DMS 273 treated with DMSO at 0.1 percent for 48 hours (cell line): Measurements from ENCODE around the gene WDFY2.

Experiments used
- DNase-seq: peaks from one replicate; lab custom pipeline; 2025; lab: John Stamatoyannopoulos, UW

The WDFY2 gene

GRCh38 chr13:51800486-51800885 is 216.2 kb downstream of the WDFY2 start:
- DNase-seq = no peak

DNA sequence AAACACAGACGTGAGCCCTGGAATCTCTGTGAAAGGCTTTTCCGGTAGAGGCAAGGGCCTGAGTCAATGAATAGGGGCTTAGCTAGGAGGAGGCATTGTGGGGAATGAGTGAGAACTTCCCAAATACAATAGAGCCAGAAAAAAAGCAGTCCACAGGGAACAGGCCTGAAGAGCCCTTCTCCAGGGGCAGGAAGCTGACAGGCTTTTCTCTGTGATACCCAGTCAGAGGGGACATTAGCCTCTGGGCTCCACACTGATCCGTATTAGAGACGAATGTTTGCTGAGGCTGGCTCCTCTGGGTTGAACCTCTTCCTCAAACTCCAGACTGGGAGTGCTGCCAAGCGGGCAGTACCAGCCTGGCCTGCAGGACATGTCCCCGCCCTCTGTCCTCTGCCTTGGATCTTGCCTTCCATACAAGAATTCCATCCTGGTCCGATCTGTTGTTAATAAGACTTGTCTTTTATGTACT is 217.4 kb downstream of the WDFY2 start:
- no peak for DNase-seq

DNA sequence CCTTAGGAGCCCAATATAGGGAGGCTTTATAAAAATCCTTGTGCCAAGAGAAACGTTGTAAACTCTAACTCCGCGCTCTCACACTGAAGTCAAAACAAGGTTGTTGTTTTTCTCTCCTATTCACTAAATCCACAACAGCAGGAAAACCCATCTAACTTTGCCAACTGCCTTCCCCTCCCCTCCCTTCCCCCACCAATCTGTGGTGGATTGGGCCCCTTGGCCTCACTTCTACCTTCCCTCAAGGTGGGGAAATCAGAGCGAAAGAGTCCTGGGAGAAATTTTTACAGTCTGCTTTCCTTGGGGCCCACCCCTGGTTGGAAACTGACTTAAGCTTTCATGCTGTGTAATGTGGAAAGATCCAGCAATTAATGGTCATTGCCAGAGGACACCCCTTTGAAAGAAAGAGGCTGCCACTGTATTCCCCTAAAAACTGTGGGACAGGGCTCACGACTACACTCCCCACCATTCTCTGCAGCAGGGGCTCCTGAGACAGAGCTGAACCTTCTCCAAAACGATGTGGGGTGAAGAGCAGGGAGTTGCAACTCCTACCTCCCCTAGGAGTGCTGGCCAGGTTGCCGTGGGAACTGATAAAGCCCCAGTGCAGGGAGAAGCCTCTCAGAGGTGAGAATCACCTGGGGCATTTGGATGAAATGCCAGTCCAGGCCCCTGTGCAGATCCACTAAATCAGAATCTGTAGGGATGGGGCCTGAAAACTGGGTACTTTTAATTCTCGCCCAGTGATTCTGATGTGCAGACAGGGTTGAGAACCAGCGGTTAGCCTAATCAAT is 218.6 kb downstream of the WDFY2 start:
- no peak for DNase-seq

GRCh38 chr13:51803422-51804294 is 219.4 kb downstream of the WDFY2 start, which contains the start of gene DHRS12:
Gene DHRS12 (minus strand): TSS chr13:51804163. CDS start chr13:51799659, 4,504 bp downstream.
- DNase-seq = peak; percentile 23

GRCh38 chr13:51804295-51805172 is 220.3 kb downstream of the WDFY2 start:
- DNase-seq = no peak

DNA sequence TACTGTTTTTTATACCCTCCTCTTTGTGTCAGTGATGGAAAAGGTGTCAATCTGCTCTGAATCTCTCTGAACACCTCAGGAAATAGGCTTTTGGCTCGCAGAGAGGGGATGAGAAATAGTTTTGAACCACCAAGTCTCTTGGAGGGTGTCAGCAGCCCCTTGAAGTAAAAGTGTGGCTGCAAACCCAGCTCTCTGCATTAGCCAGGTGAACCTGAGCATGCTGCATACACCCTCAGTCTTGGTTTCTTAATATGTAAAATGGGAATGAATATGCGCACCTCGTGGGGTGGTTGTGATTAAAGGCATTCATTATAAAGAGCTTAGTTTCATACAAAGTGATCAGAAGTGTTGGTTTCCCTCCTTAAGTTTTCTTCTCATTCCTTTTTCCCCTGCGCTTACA is 221.1 kb downstream of the WDFY2 start:
- no peak for DNase-seq

- DNase-seq = no peak
Observed at GRCh38 chr13:51805925-51806324, 221.7 kb downstream of the WDFY2 start.

GRCh38 chr13:51806566-51806965 is 222.3 kb downstream of the WDFY2 start:
- DNase-seq = no peak

- no peak for DNase-seq
Observed at GRCh38 chr13:51807041-51807440, 222.8 kb downstream of the WDFY2 start.

DNA sequence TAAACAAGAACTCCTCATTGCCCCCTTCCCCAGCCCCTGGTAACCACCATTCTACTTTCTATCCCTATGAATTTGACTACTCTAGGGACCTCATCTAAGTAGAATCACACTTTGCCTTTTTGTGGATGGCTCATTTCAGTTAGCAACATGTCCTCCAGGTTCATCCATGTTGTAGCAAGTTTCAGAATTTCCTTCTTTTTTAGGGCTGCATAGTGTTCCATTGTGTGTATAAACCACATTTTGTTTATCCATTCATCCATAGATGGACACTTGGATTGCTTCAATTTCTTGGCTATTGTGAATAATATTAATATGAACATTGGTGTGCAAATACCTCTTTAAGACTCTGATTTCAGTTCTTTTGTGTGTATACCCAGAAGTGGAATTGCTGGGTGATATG is 224.5 kb downstream of the WDFY2 start:
- no peak for DNase-seq

- DNase-seq = no peak
Observed at GRCh38 chr13:51811046-51811445, 226.8 kb downstream of the WDFY2 start.

DNA sequence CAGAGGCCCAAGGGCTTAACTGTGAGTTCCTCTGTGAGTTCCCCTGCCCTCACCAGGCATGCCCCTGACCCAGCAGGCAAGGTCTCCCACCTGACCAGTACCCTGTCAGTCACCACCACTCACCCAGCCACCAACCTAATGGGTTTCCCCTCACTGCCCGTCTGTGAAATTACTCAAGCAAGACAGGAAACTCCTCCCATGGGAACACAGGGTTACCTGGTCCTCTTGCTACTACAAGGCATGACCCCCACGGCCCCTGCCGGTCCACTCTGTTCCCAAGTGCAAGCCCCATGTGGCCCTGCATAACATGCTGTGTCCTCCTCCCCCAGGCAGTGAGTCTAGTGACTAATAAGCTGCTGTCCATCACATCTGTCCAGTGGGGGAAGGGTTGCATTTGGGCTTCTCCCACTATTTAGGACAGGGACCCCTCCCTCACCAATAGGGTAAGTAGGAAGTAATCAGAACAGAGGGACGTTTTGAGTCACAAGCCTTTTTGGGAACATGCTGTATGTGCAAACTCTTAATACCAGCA is 227.7 kb downstream of the WDFY2 start:
- no peak for DNase-seq

DNA sequence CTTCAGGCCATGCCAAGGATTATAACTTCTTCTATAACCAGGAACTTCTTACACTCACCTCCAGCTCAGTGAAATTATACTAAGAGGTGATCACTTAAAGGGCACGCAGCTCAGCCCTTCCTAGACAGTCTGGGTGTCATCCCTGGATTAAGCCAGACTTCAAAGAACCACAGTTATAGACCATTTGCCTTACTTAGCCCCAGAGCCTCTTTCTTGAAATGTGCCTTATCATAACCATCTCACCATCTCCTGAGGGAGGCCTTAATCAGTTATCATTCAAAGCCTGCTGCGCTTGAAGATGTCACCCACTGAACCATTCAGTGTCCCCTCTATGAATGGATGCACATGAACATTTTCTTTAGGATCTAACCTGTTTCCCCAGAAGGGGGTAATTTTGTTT is 229.8 kb downstream of the WDFY2 start:
- no peak for DNase-seq

GRCh38 chr13:51814825-51815650 is 230.8 kb downstream of the WDFY2 start:
- DNase-seq = no peak

- DNase-seq = no peak
Observed at GRCh38 chr13:51815848-51816247, 231.6 kb downstream of the WDFY2 start.

DNA sequence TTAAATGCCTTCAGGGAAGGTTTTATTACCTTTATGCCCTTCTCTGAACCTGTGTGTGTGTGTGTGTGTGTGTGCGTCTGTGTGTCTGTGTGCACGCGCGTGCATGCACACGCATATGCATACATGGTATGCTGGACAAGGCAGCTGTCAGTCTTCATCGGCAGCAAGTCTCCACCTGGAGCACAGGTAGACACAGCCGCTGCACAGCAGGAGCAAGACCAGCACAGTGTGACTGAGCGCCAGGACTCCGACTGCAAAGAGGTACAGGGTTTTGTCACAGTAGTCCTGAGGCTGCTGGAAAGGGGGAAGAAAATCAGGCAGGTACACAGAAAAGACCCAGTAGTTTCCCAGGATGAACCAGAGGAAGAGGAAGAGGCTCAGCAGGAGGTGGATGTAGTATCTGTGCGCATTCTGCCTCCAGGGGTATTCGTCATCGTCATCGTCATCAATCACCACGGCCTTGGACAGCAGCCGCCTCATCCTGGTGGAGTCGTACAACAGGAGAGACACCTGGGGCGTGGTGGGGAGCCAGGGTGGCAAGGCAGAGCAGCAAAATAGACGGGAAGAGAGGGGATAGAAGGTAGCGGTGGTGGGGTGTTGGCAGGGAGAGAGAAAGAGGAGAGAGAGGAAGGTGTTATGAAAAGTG is 232.5 kb downstream of the WDFY2 start:
- DNase-seq = no peak
